ENCODE data around the gene COX15. TPM values are rescaled to one million over a fixed set of nuclear protein-coding genes. Genes with fewer than 3 reads are reported as not detected.

The COX15 gene
- total and polyA plus RNA-seq, 12 donors: 13.4 to 89.7 (median 63.1) TPM

DNA sequence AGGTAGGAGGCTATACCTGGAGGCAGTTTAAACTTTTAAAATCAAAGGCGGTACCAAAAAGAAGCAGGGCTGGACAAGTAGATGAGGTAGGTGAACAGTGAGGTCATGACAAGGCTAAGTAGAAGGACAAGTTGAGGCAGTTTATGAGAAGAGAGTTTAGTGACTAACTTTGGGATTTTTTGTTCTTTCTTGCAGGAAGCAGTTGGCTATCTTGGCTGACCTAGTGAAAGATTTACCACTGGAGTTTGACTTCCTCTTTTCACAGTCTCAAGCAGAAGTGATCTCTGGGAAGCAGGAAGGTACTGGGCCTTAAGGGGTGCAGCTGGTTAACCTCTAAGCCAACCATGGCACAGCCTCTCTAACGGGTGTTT, 46.3 kb downstream of the COX15 start:
- Histone ChIP-seq H3K36me3 (replicated peaks in 1 of 2) (peaks cover 0 to 26% of the 10 kb centered on the region in 2 donors), H3K27ac (no peak overlapping the region), H3K4me1 (replicated peaks in 1 of 2) (peaks cover 3 to 16% of the 10 kb centered on the region in 2 donors), H3K9me3 (replicated peaks in 1 of 3) (no peaks in the 10 kb centered on the region), H3K27me3 (no peaks in the 10 kb centered on the region), H3K4me3 (no peak overlapping the region)
- DNase-seq: no peak
- intact Hi-C loops (cut with DNase I): no loop called here
- TF ChIP-seq, protein P1, sequence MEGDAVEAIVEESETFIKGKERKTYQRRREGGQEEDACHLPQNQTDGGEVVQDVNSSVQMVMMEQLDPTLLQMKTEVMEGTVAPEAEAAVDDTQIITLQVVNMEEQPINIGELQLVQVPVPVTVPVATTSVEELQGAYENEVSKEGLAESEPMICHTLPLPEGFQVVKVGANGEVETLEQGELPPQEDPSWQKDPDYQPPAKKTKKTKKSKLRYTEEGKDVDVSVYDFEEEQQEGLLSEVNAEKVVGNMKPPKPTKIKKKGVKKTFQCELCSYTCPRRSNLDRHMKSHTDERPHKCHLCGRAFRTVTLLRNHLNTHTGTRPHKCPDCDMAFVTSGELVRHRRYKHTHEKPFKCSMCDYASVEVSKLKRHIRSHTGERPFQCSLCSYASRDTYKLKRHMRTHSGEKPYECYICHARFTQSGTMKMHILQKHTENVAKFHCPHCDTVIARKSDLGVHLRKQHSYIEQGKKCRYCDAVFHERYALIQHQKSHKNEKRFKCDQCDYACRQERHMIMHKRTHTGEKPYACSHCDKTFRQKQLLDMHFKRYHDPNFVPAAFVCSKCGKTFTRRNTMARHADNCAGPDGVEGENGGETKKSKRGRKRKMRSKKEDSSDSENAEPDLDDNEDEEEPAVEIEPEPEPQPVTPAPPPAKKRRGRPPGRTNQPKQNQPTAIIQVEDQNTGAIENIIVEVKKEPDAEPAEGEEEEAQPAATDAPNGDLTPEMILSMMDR (IDR thresholded peaks at IDR 0.05): no peak
- TF ChIP-seq POLR2A (IDR thresholded peaks at IDR 0.05): no peak
- WGBS, 4 donors: 70 to 82% (median 77%) methylated on average over 2 of the region's 2 CpGs

DNA sequence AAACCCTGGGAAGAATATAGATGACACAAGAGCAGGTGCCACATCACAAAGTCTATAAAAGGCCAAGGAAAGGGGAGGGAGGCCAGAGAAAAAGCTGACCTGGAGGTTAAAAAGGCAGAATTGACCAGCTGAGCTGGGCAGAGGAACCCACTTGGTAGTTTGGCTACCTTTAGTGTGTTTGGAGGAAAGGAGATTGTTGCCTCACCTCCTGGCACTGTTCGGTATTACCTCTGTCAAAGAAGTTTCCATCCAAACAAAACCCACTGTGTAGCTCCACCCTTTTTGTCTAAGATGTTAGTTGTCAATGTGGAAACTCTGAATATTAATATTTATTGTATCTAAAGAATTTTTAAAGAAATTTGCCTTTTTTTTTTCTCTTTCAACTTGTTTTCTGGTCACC, 49.2 kb downstream of the COX15 start:
- H3K4me1 ChIP-seq (replicated peaks in 1 of 2): peaks cover 3 to 16% of the 10 kb centered on the region in 2 donors
- 78 to 93% (median 89%) methylated on average over 1 of the region's 1 CpG for WGBS, 4 donors
- TF ChIP-seq POLR2A (IDR thresholded peaks at IDR 0.05): no peak
- TF ChIP-seq, protein P1 (IDR thresholded peaks at IDR 0.05): peak in 1 of 6 experiments; percentile 8

More for the DNA sequence above, 49.2 kb downstream of the COX15 start:
- H3K9me3 ChIP-seq (replicated peaks in 1 of 3): no peaks in the 10 kb centered on the region
- intact Hi-C loops (cut with DNase I): no loop called here
- no peak overlapping the region for H3K4me3 ChIP-seq
- H3K27me3 ChIP-seq: no peaks in the 10 kb centered on the region
- peaks cover 0 to 33% of the 10 kb centered on the region in 2 donors for H3K36me3 ChIP-seq (replicated peaks in 1 of 2)
- DNase-seq: no peak
- no peak overlapping the region for H3K27ac ChIP-seq

Other genes with a start within 250 kb of the COX15 start
- gene NKX2-3, start 199.2 kb downstream of the COX15 start, total RNA-seq: not detected
- under 1 TPM in 1 of 3 donors, not detected in 2; 0.03 TPM for gene NKX2-3, start 199.2 kb downstream of the COX15 start, polyA plus RNA-seq
- gene SLC25A28, start 111.7 kb downstream of the COX15 start, total RNA-seq: 10 to 100 TPM in 8 of 9 donors, 1 to 10 TPM in 1; 9.6 to 91.8 (median 49.1) TPM
- 100 to 1,000 TPM; 131 to 299 (median 267) TPM for gene SLC25A28, start 111.7 kb downstream of the COX15 start, polyA plus RNA-seq
- gene ENTPD7, start 72.6 kb downstream of the COX15 start, total RNA-seq: 10 to 100 TPM in 6 of 9 donors, 1 to 10 TPM in 3; 5.6 to 38.7 (median 11.0) TPM
- 10 to 100 TPM in 1 of 3 donors, 1 to 10 TPM in 2; 1.2 to 16.7 (median 1.4) TPM for gene ENTPD7, start 72.6 kb downstream of the COX15 start, polyA plus RNA-seq
- 10 to 100 TPM; 16.0 to 36.5 (median 19.6) TPM for gene CUTC, start 107 bp upstream of the COX15 start, total RNA-seq
- gene CUTC, start 107 bp upstream of the COX15 start, polyA plus RNA-seq: 10 to 100 TPM; 18.9 to 29.9 (median 20.2) TPM
- 1 to 10 TPM in 3 of 9 donors, under 1 TPM in 6; 0.55 to 1.6 (median 0.67) TPM for gene ABCC2, start 50.5 kb upstream of the COX15 start, total RNA-seq
- 1 to 10 TPM in 2 of 3 donors, under 1 TPM in 1; 0.66 to 2.1 (median 1.4) TPM for gene ABCC2, start 50.5 kb upstream of the COX15 start, polyA plus RNA-seq

Data from adrenal gland (tissue), 12 donors.